CD14-positive monocyte (primary cell): ENCODE data around the gene GRIK4. TPM values are rescaled to one million over a fixed set of nuclear protein-coding genes. Genes with fewer than 3 reads are reported as not detected.

Experiments used
- DNase-seq, 3 donors: peaks; one replicate each; pipeline ENCODE4 v3.0.0-alpha.2; 2011 to 2022
- H2AFZ ChIP-seq: 2 replicates; pipeline ENCODE4 v1.6.0; 2012; ENCODE audit warnings: mild to moderate bottlenecking, low read depth, low read length, inconsistent platforms; ENCODE audit not compliant: insufficient read depth, poor library complexity, severe bottlenecking
- H3K27ac ChIP-seq, 2 donors: 1 replicate in 1 of 2; 2 replicates in 1 of 2; pipeline ENCODE4 v1.5.1; 2012 to 2013; ENCODE audit warnings: low read length in 2 of 2, control low read depth in 1 of 2, inconsistent platforms in 1 of 2, low read depth in 1 of 2, mild to moderate bottlenecking in 1 of 2
- H3K27me3 ChIP-seq, 2 donors: one replicate each; pipeline versions ENCODE4 v1.6.0 to v1.6.1; 2011 to 2013; ENCODE audit warnings: low read length in 2 of 2; ENCODE audit not compliant: control insufficient read depth in 2 of 2, insufficient read depth in 2 of 2
- H3K36me3 ChIP-seq, 2 donors: replicated peaks in 1 of 2; 1 replicate in 1 of 2; 2 replicates in 1 of 2; pipeline versions ENCODE4 v1.5.1 to v1.6.1; 2012 to 2013; ENCODE audit warnings: low read length in 2 of 2, control low read depth in 1 of 2, inconsistent platforms in 1 of 2, mild to moderate bottlenecking in 1 of 2; ENCODE audit not compliant: insufficient read depth in 2 of 2, control insufficient read depth in 1 of 2
- H3K4me1 ChIP-seq, 2 donors: 1 replicate in 1 of 2; 2 replicates in 1 of 2; pipeline versions ENCODE4 v1.5.1 to v1.6.1; 2012 to 2013; ENCODE audit warnings: low read length in 2 of 2, control low read depth in 1 of 2, inconsistent platforms in 1 of 2, mild to moderate bottlenecking in 1 of 2, moderate library complexity in 1 of 2; ENCODE audit not compliant: insufficient read depth in 2 of 2, control insufficient read depth in 1 of 2
- H3K4me2 ChIP-seq: replicated peaks from 2 replicates; pipeline ENCODE3; 2012; ENCODE audit warnings: low read length, moderate library complexity, mild to moderate bottlenecking; ENCODE audit not compliant: poor library complexity, severe bottlenecking; ENCODE audit errors: extremely low read depth
- H3K4me3 ChIP-seq, 3 experiments: fragments of 200-600 bp in 1 of 3; sonication (generic) in 1 of 3; replicated peaks in 1 of 3; 1 replicate in 2 of 3; 2 replicates in 1 of 3; pipeline ENCODE4 v1.5.1; 2011 to 2013; ENCODE audit warnings: low read length in 3 of 3, mild to moderate bottlenecking in 3 of 3, control low read depth in 2 of 3, low read depth in 2 of 3, inconsistent platforms in 1 of 3, moderate library complexity in 1 of 3
- H3K79me2 ChIP-seq: 2 replicates; pipeline ENCODE4 v1.6.0; 2012; ENCODE audit warnings: mild to moderate bottlenecking, control low read depth, inconsistent platforms, low read length, moderate library complexity; ENCODE audit not compliant: insufficient read depth
- H3K9ac ChIP-seq: 2 replicates; pipeline ENCODE4 v1.6.0; 2017; ENCODE audit warnings: low read length, mild to moderate bottlenecking; ENCODE audit not compliant: insufficient read depth, poor library complexity, severe bottlenecking
- H3K9me3 ChIP-seq, 2 donors: replicated peaks in 1 of 2; 1 replicate in 1 of 2; 2 replicates in 1 of 2; pipeline versions ENCODE4 v1.5.1 to v1.6.1; 2012 to 2013; ENCODE audit warnings: low read length in 2 of 2, control low read depth in 1 of 2; ENCODE audit not compliant: control insufficient read depth in 1 of 2, insufficient read depth in 1 of 2
- H4K20me1 ChIP-seq: 2 replicates; pipeline ENCODE4 v1.6.0; 2012; ENCODE audit warnings: mild to moderate bottlenecking, low read length, control low read depth, moderate library complexity; ENCODE audit not compliant: insufficient read depth
- H3K27ac Mint-ChIP-seq, 7 donors: one replicate each; pipeline ENCODE4 v1.8.0; 2020; ENCODE audit warnings: mild to moderate bottlenecking in 7 of 7, mixed read lengths in 7 of 7, moderate library complexity in 6 of 7, inconsistent platforms in 2 of 7
- H3K27me3 Mint-ChIP-seq, 3 donors: one replicate each; pipeline ENCODE4 v1.8.0; 2021 to 2022; ENCODE audit warnings: low read depth in 3 of 3, mild to moderate bottlenecking in 3 of 3, mixed read lengths in 3 of 3, moderate library complexity in 3 of 3, inconsistent platforms in 1 of 3
- H3K36me3 Mint-ChIP-seq, 2 donors: one replicate each; pipeline ENCODE4 v1.8.0; 2020; ENCODE audit warnings: mixed read lengths in 2 of 2, inconsistent platforms in 1 of 2, mild to moderate bottlenecking in 1 of 2
- H3K4me1 Mint-ChIP-seq: one replicate; pipeline ENCODE4 v1.8.0; 2020; ENCODE audit warnings: mild to moderate bottlenecking, mixed read lengths
- H3K4me3 Mint-ChIP-seq, 2 donors: one replicate each; pipeline ENCODE4 v1.8.0; 2020; ENCODE audit warnings: mild to moderate bottlenecking in 2 of 2, mixed read lengths in 2 of 2, moderate library complexity in 1 of 2
- H3K9me3 Mint-ChIP-seq, 7 donors: one replicate each; pipeline ENCODE4 v1.8.0; 2020 to 2022; ENCODE audit warnings: mixed read lengths in 7 of 7, mild to moderate bottlenecking in 6 of 7, moderate library complexity in 6 of 7, inconsistent platforms in 2 of 7
- CTCF ChIP-seq: fragments of 200-600 bp; IDR thresholded peaks from one replicate; pipeline ENCODE4 v1.8.0; 2022; ENCODE audit warnings: antibody characterized with exemption, mild to moderate bottlenecking
- WGBS: methylation state at CpG from one replicate; pipeline ENCODE4 v1.1.5; 2013; ENCODE audit warnings: missing lambda C conversion rate; ENCODE audit not compliant: insufficient coverage; 5-methylcytosine and 5-hydroxymethylcytosine counted together
- intact Hi-C, 2 donors: fragments of 100-400 bp; cut with micrococcal nuclease; formaldehyde crosslinking; loops; one replicate each; pipeline versions ENCODE4 v1.15.0 to v1.15.1; 2023
- polyA plus RNA-seq, 3 donors: library from polyadenylated mRNA; depleted of rRNA in 1 of 3; unstranded in 2 of 3; stranded (reverse) in 1 of 3; fragments of 300-500 nt in 2 of 3; fragments of >200 nt in 1 of 3; fragmentation: Illumina TruSeq in 2 of 3; gene quantifications; 1 replicate in 2 of 3; 2 replicates in 1 of 3; pipeline ENCODE4 v1.2.3, GENCODE V29; 2012 to 2021

The GRIK4 gene
- polyA plus RNA-seq, 3 donors = not detected

GRCh38 chr11:120827198-120827597 is 315.6 kb downstream of the GRIK4 start:
- Histone ChIP-seq H4K20me1 (no peaks in the 10 kb centered on the region), H3K27me3 (no peaks in the 10 kb centered on the region), H3K4me1 (no peaks in the 10 kb centered on the region), H3K4me2 (no peak overlapping the region), H3K79me2 (no peaks in the 10 kb centered on the region), H3K9ac (no peak overlapping the region), H3K27ac (no peak overlapping the region), H3K36me3 (no peaks in the 10 kb centered on the region), H3K9me3 (no peaks in the 10 kb centered on the region), H2AFZ (no peak overlapping the region), H3K4me3 (no peak overlapping the region)
- 93% methylated on average over 3 of the region's 7 CpGs for WGBS
- Mint-ChIP-seq H3K4me3 (no peak overlapping the region), H3K9me3 (no peaks in the 10 kb centered on the region), H3K4me1 (no peaks in the 10 kb centered on the region), H3K36me3 (no peaks in the 10 kb centered on the region), H3K27ac (no peak overlapping the region), H3K27me3 (peaks cover 7 to 12% (median 9%) of the 10 kb centered on the region in 3 donors)
- intact Hi-C loops = no loop called here
- no peak for DNase-seq
- no peak for TF ChIP-seq CTCF

- H3K9me3 ChIP-seq = no peaks in the 10 kb centered on the region
- H3K36me3 ChIP-seq = no peaks in the 10 kb centered on the region
- H3K27me3 ChIP-seq = no peaks in the 10 kb centered on the region
- Mint-ChIP-seq H3K9me3 (no peaks in the 10 kb centered on the region), H3K27ac (no peak overlapping the region), H3K4me1 (no peaks in the 10 kb centered on the region), H3K27me3 (peaks cover 7 to 13% (median 12%) of the 10 kb centered on the region in 3 donors), H3K36me3 (no peaks in the 10 kb centered on the region), H3K4me3 (no peak overlapping the region)
- no peaks in the 10 kb centered on the region for H4K20me1 ChIP-seq
- no peak overlapping the region for H3K4me2 ChIP-seq
- intact Hi-C loops = no loop called here
- H3K79me2 ChIP-seq = no peaks in the 10 kb centered on the region
- H3K4me1 ChIP-seq = no peaks in the 10 kb centered on the region
- H3K9ac ChIP-seq = no peak overlapping the region
- H2AFZ ChIP-seq = no peak overlapping the region
- no peak for DNase-seq
- H3K4me3 ChIP-seq = no peak overlapping the region
- no peak overlapping the region for H3K27ac ChIP-seq
- 100% methylated on average over 3 of the region's 3 CpGs for WGBS
- TF ChIP-seq CTCF = no peak
Observed at GRCh38 chr11:120827820-120828219, 316.3 kb downstream of the GRIK4 start.
